ENCODE measurements around the gene RGS11.
A peak's percentile ranks its signal among the peaks of the same experiment; 100 is the strongest.
"Not testable (repeated sequence)": the region's sequence is repeated elsewhere in the genome, so short reads cannot be mapped to it uniquely, and the experiment has no call there.

The RGS11 gene

GRCh38 chr16:261031-261691 lies 14.6 kb downstream of the RGS11 start:
- no peak for DNase-seq

DNA sequence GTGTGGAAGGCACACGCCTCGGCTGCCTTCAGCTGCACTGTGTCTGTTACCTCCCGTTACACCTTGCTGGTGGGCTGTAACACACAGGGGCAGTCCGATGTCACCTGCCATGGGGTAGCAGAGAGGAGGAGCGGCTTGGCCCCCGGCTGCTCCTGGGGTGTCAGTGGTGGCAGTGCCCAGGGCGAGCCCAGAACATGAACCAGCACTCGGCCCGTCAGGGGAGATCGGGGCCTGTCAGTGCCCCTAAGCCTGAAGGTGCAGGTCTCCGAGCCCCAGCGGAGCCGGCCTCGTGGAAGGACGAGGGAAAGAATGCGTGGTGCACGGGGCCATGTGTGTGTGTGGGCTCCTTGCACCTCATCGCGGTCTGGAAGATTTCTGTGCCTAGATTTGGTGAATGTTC lies 15.4 kb downstream of the RGS11 start:
- DNase-seq, result no peak

GRCh38 chr16:259814-260253 lies 15.9 kb downstream of the RGS11 start:
- no peak for DNase-seq

DNA sequence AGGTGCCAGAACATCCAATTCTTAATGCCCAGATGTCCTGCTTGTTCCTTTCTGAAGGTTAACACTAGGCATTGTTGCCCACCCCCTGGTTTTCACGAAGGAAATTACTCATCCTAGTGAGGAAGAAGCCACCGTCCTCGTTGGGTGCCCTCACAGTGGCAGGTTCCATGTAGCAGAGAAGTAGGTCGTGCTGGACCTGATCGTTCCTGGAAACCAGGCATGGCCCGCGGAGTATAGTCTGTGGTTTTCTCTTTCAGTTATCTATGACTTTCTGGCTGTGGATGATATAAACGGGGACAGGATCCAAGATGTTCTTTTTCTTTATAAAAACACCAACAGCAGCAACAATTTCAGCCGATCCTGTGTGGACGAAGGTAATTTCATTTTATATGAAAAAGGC lies 16.5 kb downstream of the RGS11 start:
- DNase-seq, result no peak

- not testable (repeated sequence) for DNase-seq
Measured at GRCh38 chr16:258091-258490, 17.7 kb downstream of the RGS11 start.

- DNase-seq, result no peak
Measured at GRCh38 chr16:255183-255582, 20.6 kb downstream of the RGS11 start.

DNA sequence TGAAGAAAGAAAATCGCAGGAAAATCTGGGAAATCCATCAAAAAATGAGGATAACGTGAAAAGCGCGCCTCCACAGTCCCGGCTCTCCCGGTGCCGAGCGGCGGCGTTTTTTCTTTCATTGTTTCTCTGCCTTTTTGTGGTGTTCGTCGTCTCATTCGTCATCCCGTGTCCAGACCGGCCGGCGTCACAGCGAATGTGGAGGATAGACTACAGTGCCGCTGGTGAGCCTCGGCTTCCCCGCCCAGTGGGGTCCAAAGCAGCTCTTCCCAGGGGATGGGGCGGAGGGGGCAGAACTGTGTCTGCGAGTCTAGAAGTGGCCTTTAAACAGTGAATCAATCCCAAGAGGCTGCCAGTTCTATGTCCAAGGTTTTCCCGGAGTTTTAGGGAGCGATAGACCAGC lies 21.3 kb downstream of the RGS11 start:
- DNase-seq, result no peak

GRCh38 chr16:253833-254232 lies 21.9 kb downstream of the RGS11 start:
- DNase-seq, result no peak

DNA sequence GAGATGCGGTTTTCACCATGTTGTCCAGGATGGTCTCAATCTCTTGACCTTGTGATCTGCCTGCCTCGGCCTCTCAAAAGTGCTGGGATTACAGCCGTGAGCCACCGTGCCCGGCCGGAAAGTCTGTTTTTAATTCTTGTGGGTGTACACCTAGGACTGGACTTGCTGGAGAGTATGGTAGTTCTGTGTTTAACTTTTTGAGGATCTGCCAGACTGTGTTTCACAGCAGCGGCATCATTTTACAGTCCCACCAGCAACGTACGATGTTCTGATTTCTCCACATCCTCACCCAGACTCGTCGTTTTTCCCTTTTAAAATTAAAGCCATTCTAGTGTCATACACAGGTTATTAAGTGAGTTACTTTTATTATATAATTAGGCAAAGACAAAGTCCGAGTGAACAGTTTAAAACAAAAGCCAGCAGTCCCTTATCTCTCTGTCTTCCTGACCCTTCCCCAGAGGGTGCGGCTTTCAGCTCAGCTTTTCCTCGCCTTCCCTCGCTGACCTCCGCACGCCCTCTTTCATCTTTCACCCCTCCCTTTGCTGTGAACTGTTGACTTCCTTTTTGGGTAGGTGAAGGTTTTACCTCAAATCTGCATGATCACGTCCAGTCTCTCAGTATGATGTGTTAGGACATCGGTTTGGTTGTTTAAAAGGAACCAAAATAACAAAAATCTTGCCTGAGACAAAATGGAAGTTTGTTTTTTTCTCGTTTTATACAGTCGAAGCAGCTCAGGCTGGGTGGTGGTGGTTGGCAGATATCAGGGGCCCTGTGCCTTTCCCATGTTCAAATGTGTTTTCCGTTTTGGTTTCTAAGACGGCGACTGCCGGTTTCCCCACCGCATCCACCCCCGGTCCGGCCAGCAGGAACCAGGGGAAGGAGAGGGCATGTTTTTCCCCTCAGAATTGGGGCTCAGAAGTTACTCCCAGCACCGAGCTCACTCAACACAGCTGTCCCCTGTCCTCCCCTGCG lies 23.1 kb downstream of the RGS11 start:
- no peak for DNase-seq

DNA sequence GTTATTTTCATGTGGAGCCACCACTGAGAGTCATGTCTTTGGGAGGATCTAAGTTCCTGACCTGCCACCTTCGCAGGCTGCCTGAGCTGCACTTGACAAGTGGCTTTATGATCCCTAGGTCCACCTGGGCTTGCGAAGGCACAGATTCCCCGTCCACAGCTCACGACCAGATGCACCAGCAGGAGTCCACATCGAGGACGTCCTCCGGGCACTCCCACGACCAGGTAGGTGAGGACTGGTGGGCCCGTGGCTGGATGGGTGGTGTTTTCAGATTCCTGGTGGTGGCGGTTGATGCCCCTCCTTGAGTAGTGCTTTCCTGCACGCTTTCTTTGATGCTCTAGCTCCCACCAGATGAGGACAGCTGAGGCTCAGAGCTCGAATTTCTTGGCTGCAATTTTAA lies 26.3 kb downstream of the RGS11 start:
- no peak for DNase-seq

DNA sequence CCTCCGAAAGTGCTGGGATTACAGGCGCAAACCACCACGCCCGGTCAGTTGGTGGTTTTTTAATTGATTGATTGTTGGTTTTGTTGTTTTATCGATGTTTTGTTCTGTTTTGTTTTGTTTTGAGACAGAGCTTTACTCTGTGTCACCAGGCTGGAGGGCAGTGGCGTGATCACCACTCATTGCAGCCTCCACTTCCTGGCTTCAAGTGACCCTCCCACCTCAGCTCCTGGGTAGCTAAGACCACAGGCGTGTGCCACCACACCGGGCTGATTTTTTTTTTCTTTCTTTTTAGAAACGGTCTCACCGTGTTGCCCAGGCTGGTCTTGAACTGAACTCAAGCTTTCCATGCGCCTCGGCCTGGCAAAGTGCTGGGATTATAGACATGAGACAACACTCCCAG lies 28.7 kb downstream of the RGS11 start:
- DNase-seq, result no peak

- no peak for DNase-seq
Measured at GRCh38 chr16:245105-245504, 30.6 kb downstream of the RGS11 start.

DNA sequence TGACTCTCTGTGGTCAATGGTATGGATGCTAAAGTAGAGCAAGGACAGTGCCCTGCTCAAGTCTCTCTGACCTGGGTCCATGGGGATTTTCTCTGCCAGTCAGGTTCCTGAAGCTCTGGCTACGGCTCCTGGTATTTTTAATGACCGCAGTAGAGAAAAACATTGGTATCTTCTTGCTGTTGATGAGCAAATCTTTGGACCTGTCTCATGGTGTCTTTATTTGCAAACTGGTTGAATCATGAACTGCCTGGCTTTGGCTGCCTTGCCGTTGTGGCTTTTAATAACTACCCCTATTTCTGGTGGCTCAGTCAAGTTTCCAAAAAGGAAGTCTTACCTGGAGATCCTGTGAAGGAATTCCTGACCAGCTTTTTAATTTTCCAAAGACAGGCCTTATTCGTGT lies 32.4 kb downstream of the RGS11 start:
- DNase-seq, result no peak

DNA sequence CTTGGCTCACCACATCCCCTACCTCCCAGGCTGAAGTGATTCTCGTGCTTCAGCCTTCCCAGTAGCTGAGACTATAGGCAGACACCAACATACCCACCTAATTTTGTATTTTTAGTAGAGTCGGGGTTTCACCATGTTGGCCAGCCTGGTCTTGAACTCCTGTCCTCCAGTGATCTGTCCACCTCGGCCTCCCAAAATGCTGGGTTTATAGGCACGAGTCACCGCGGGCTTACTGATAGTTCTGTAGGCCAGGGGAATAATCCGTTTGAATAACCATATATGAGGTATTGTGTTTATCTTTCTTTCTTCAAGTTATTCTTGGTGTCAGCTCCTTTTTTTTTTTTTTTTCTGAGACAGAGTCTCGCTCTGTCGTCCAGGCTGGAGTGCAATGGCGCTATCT lies 33.5 kb downstream of the RGS11 start:
- DNase-seq, result no peak

- DNase-seq, result no peak
Measured at GRCh38 chr16:240559-240958, 35.2 kb downstream of the RGS11 start.

DNA sequence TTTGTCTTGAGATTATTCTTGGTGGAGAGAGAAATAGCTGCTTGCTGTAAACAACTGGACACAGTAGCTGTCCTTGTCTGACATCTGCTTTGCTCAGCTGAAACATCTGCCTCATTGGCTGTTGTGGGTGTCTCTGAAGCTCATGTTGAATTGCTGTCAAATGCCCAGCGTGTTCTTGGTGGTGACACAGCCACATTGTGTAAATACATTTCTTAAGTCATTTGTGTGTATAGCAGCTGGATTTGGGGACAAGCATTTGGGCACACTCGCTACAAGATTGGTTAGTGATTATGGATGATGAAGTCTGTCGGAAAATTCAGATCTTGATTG lies 35.8 kb downstream of the RGS11 start:
- DNase-seq, result no peak

DNA sequence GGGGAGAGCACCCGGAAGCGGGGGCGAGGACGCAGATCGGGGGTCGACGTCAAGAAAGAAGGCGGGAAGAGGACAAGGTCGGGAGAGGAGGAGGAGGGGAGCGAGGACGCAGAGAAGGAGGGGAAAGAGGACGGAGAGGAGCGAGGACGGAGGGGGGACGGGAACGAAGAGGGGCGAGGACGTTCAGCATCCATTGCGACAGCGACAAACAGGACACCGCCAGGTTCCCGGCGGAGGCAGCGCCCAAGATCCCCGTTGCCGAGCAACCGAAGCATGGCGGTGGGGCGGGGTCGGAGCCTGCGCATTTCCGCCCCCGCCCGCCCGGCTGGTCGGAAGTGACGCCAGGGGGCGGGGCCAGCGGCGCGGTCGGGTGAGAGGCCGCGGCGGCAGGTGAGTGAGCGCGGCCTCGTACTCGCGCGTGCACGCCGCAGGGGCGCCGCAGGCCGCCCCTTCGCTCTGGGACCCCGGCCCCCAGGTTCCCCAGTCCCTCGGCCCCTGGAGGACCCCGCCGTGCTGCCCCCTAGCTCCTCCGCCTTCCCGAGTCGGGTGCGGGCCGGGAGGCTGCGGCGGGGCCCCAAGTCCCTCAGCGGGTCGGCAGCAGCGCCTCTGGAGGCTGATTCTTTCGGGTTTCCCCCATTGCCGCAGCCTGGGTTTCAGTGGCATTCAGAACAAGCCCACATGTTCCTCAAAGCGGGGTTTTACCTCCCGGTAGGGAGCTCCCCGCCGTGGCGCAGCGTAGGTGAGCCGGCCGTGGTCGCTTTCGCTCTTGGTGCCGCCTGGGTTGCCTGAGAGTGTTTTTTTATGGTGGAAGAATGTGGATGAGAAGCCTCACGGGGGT lies 41.1 kb downstream of the RGS11 start, which contains the start of gene FAM234A:
Gene FAM234A, plus strand, starts transcription at position 354 of the 838 bp plus-strand sequence. CDS start 19,593 bp downstream, outside the sequence.
- peak; percentile 95 to 99 for DNase-seq

- no peak for DNase-seq
Measured at GRCh38 chr16:230949-231348, 44.8 kb downstream of the RGS11 start.

GRCh38 chr16:230351-230750 lies 45.4 kb downstream of the RGS11 start:
- not testable (repeated sequence) for DNase-seq

- no peak for DNase-seq
Measured at GRCh38 chr16:229731-230281, 45.9 kb downstream of the RGS11 start.

DNA sequence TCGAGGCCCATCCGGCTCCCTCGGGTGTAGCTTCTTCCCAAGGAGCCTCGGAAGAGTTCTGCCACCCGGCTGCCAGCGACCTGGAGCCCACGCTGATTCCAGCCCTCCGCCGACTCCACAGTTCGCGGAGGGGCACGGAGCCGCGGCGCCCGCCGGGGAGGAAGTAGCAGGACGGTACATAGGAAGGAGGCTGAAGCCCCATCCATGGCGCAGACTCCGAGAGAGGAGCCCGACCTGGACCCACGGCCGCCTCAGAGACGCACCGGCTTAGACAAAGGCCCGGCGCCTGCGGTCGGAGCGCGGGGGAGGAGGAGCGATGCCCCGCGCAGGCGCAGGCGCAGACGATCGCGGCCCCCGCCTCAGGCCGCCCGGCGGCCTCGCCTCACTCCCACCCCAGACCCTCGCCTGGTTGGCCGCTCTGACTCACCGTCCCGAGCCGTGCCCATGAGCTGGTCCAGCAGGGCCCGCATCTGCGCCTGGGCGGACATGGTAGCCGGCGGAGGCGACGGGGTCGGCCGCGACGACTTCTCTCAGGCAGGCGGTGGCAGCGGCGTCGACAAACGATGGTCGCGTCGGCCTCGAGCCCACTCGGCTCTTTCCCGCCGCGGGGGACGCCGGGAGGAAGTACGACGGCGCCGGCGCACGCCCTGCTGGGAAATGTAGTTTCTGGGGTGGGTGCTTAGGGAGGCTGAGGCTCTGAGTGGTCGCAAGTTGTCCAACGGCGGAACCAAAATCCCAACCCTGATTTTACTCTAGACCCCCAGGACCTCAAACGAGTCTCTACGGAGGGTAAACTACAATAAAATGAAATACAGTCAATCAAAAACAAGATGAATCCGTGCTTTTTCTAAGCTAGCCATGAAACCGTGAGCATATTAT lies 46.7 kb downstream of the RGS11 start, which contains the start of gene LUC7L:
Gene LUC7L, minus strand, starts transcription at position 598 of the 879 bp plus-strand sequence. Its CDS starts 110 bp downstream, at position 488.
- DNase-seq, result peak; percentile 87 to 94

All from NCI-H1930 (cell line).